Endothelial cell (in vitro differentiated cells): Measurements from ENCODE around the gene PDIA6. TPM values are rescaled to one million over a fixed set of nuclear protein-coding genes. Genes with fewer than 3 reads are reported as not detected.
"Not testable (repeated sequence)": the region's sequence is repeated elsewhere in the genome, so short reads cannot be mapped to it uniquely, and the experiment has no call there.

Experiments used
- DNase-seq: peaks from one replicate; pipeline ENCODE4 v3.0.0; 2021; ENCODE audit warnings: low spot score
- H3K27ac Mint-ChIP-seq: one replicate; pipeline ENCODE4 v1.8.0; 2021; ENCODE audit warnings: mixed read lengths, inconsistent platforms; ENCODE audit not compliant: unreplicated experiment
- H3K27me3 Mint-ChIP-seq: one replicate; pipeline ENCODE4 v1.8.0; 2021; ENCODE audit warnings: mild to moderate bottlenecking, moderate library complexity, mixed read lengths, inconsistent platforms; ENCODE audit not compliant: unreplicated experiment
- H3K36me3 Mint-ChIP-seq: one replicate; pipeline ENCODE4 v1.8.0; 2021; ENCODE audit warnings: mild to moderate bottlenecking, low read depth, mixed read lengths, inconsistent platforms; ENCODE audit not compliant: unreplicated experiment
- H3K4me1 Mint-ChIP-seq: one replicate; pipeline ENCODE4 v1.8.0; 2021; ENCODE audit warnings: mild to moderate bottlenecking, mixed read lengths, inconsistent platforms; ENCODE audit not compliant: unreplicated experiment
- H3K4me3 Mint-ChIP-seq: one replicate; pipeline ENCODE4 v1.8.0; 2021; ENCODE audit warnings: mild to moderate bottlenecking, mixed read lengths, inconsistent platforms; ENCODE audit not compliant: unreplicated experiment
- H3K9me3 Mint-ChIP-seq: one replicate; pipeline ENCODE4 v1.8.0; 2021; ENCODE audit warnings: mixed read lengths, inconsistent platforms; ENCODE audit not compliant: unreplicated experiment
- CTCF ChIP-seq: fragments of 200-600 bp; sonication (generic); IDR thresholded peaks from one replicate; pipeline ENCODE4 v1.5.0; 2021; ENCODE audit warnings: antibody characterized with exemption; ENCODE audit not compliant: unreplicated experiment
- total RNA-seq: library from RNA; stranded (reverse); fragmentation: NEBNext Ultra II Directional; extraction: Animal tissue kit (Norgen Biotek cat#: 25700); gene quantifications from one replicate; pipeline ENCODE4 v1.2.1, GENCODE V29; 2021; ENCODE audit not compliant: unreplicated experiment

The PDIA6 gene
- total RNA-seq, 1 donor from 2014 or later, result 292 TPM

GRCh38 chr2:10817413-10817812, 4.8 kb upstream of the PDIA6 start:
- Mint-ChIP-seq H3K36me3 (no peaks in the 10 kb centered on the region), H3K27me3 (peaks cover 2% of the 10 kb centered on the region), H3K4me1 (peaks cover 19% of the 10 kb centered on the region), H3K9me3 (no peaks in the 10 kb centered on the region), H3K4me3 (no peak overlapping the region), H3K27ac (no peak overlapping the region)
- TF ChIP-seq CTCF, result no peak
- DNase-seq, result no peak

- peaks cover 2% of the 10 kb centered on the region for H3K27me3 Mint-ChIP-seq
- H3K4me3 Mint-ChIP-seq, result no peak overlapping the region
- H3K9me3 Mint-ChIP-seq, result no peaks in the 10 kb centered on the region
- DNase-seq, result no peak
- no peak for TF ChIP-seq CTCF
- peaks cover 38% of the 10 kb centered on the region for H3K4me1 Mint-ChIP-seq
- no peaks in the 10 kb centered on the region for H3K36me3 Mint-ChIP-seq
- no peak overlapping the region for H3K27ac Mint-ChIP-seq
These were observed 2.2 kb upstream of the PDIA6 start for GRCh38 chr2:10814571-10815331.

- DNase-seq, result no peak
- no peaks in the 10 kb centered on the region for H3K9me3 Mint-ChIP-seq
- peak overlapping the region; percentile 22 for H3K27ac Mint-ChIP-seq
- H3K36me3 Mint-ChIP-seq, result no peaks in the 10 kb centered on the region
- H3K4me1 Mint-ChIP-seq, result peaks cover 38% of the 10 kb centered on the region
- H3K27me3 Mint-ChIP-seq, result peaks cover 2% of the 10 kb centered on the region
- H3K4me3 Mint-ChIP-seq, result peak overlapping the region; percentile 85
- no peak for TF ChIP-seq CTCF
These were observed 1.6 kb upstream of the PDIA6 start for GRCh38 chr2:10814142-10814541.

- not testable (repeated sequence) for H3K9me3 Mint-ChIP-seq, DNase-seq, H3K27me3 Mint-ChIP-seq, H3K36me3 Mint-ChIP-seq
- H3K27ac Mint-ChIP-seq, result peak overlapping the region; percentile 52
- peaks cover 34% of the 10 kb centered on the region for H3K4me1 Mint-ChIP-seq
- H3K4me3 Mint-ChIP-seq, result peak overlapping the region; percentile 87
These were observed 866 bp upstream of the PDIA6 start for GRCh38 chr2:10813163-10814138.

GRCh38 chr2:10811517-10811916, 1.1 kb downstream of the PDIA6 start:
- H3K9me3 Mint-ChIP-seq, result no peaks in the 10 kb centered on the region
- peak overlapping the region; percentile 67 for H3K27ac Mint-ChIP-seq
- DNase-seq, result no peak
- H3K4me1 Mint-ChIP-seq, result peaks cover 37% of the 10 kb centered on the region
- no peak for TF ChIP-seq CTCF
- no peaks in the 10 kb centered on the region for H3K27me3 Mint-ChIP-seq
- H3K4me3 Mint-ChIP-seq, result peak overlapping the region; percentile 96
- H3K36me3 Mint-ChIP-seq, result no peaks in the 10 kb centered on the region
